GM15510 (cell line): ENCODE measurements around the gene TNIP2.

ENCODE experiments used
- POLR2A ChIP-seq: IDR thresholded peaks from 3 replicates; pipeline ENCODE4 v1.6.1; 2011; ENCODE audit warnings: borderline replicate concordance; ENCODE audit not compliant: insufficient read length; ENCODE audit errors: extremely low read depth

TNIP2 gene

GRCh38 chr4:2797545-2798305 lies 41.6 kb upstream of the TNIP2 start:
- TF ChIP-seq POLR2A = no peak

GRCh38 chr4:2796849-2797544 lies 40.9 kb upstream of the TNIP2 start:
- no peak for TF ChIP-seq POLR2A

GRCh38 chr4:2795893-2796848 lies 40.0 kb upstream of the TNIP2 start:
- TF ChIP-seq POLR2A = no peak

DNA sequence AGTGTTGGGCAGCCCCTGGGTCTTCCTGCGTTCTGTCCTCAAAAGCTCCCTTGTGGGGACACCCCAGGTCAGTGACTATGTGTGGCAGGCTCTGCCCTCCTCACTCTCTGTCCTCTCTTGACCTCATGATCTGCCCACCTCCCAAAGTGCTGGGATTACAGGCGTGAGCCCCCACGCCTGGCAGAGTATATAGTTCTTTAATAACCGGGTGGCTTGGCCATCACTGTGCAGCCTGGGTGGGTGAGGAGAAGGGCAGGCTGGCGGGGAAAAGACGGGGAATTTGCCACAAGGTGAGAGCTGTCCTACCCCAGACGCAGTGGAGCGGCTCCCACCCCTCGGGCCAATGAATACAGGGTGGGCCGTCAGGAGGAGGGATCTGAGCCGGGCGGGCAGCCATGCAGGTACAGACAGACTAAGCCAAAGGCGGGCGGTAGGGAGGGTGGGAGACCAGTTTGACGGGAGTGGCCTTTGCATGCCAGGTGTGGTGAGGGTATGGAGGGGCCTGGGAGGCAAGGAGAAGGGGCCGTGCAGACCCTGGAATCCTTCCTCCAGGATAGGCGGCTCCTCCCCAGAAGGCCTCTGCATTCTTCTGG lies 39.3 kb upstream of the TNIP2 start:
- TF ChIP-seq POLR2A = no peak

DNA sequence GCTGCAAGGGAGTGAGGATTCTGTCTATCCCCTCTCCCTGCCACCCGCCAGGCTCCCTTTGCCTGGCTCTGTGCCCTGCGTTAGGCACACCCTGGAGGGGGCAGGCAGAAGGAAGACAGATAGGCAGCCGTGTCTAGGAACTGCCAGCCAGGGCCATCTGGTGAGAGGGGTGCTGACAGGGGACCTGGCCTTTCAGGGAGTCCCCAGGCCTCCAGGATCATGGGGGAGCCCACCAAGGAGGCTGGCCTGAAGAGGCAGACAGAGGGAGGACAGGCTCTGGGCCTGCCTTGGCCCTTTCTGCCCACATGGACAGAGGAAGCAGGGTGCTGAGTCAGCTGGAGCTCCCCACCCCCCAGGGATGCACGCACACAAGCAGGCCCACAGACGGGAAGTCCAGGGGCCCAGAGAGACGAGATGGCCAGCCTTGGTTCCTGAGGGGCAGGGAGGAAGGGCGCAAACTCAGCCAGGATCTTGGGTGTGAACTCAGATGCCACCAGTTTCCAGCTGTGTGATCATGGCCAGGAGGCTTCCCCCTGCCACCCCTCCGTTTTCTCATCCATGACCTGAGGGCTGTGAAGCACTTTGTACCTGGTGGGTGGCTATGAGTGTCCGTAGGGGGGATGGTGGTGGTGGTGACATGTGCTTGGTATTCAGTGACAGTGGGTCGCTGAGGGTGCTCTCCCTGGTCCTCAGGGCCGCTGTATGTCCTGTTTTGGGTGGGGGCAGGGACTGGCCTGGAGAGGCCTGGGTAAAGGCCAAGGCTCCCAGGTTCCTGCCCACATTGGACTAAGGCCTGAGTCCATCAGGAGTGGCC lies 38.6 kb upstream of the TNIP2 start:
- TF ChIP-seq POLR2A = no peak

DNA sequence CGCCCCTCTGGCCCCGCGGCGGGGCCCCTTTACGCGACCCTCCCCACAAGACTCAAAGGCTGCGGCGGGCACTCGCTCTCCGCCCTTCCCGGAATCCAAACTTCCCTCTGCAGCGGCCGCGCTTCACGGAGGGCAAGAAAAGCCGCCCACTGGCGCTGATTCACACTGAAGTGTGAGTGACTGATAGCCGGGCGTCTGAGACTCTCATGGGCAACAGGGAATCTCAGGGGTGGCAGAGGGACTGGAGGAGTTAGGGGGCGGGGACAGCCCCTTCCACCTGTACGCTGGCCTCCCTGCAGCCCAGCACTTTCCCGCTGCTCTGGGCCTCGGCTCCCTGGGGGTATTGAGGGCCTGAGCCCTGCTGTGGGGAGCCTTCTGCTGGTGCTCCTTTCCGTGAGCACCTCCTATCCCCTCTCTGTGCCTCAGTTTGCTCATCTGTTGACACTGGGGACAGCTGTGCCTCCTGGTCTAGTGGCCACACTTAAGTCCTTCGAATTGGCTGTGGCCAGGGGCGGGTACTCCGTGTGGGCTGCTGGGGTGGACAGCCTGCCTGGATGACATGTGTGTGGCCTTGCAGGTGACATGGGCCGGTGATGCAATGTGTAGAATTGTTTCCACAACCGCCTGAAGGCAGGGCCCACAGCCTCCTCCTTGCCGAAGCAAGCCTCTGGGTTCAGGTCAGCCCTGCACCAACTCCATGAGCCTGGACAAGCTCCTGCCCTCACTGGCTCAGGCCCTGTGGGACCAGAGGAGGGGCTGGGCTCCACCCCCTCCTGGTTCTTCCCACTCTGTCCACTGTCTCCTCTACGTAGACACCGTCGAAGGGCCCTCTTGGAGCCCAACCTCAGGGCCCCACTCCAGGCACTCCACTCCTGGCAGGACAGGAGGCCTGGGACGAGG lies 37.7 kb upstream of the TNIP2 start:
- no peak for TF ChIP-seq POLR2A

DNA sequence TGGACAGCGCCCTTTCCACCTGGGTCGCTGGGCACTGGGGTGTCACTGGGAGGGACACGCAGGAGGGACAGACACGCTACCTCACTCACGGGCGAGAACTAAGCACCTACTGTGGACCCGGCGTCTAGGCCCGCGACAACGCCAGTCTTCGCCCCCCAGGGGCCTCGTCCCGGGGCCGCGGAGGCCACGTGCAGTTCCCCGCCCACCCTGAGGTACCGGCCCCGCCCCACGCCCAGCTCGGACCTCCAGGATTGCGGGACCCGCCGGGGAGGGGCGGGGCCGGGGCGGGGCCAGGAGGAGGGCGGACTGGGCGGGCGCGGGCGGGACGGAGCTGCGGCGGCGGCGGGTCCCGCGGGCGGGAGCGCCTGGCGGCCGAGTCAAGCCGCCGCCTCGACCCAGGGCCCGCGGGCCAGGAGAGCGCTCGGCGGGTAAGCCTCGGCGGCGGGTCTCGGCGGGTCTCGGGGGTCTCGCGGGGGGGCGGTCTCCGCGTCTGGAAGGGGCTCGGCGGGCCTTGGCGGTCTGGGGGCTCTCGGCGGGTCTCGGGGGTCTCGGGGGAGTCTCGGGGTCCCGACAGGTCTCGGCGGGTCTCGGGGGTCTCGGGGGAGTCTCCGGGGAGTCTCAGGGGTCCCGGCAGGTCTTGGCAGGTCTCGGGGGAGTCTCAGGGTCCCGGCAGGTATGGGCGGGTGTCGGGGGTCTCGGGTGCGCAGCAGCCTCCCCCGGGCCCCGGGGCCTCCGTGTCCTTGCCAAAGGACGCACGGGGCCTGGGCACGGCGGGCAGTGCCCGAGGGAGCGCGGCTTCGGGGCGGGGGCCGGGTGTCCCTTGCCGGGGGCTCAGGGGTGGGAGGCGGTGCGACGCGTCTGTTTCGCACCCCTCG lies 36.8 kb upstream of the TNIP2 start, which contains the start of gene SH3BP2:
Gene SH3BP2 (plus strand): TSS at position 375 of the 875 bp plus-strand sequence. CDS start 27,533 bp downstream, outside the sequence.
- no peak for TF ChIP-seq POLR2A

DNA sequence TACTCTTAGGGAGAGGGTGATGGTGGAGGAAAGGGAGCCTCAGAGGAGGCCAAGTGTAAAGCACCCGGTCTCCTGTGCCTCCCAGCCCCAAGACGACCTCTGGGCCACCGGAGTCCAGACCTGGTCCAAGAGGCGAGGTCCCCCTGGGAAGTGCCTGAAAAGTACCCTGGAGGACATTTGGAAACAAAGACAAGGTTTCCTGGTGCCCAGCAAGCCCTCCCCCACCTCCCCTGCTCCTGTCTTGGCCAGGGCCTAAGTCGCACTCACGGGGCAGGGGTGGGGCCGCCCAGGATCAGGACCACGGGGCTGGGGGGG lies 36.2 kb upstream of the TNIP2 start:
- no peak for TF ChIP-seq POLR2A

GRCh38 chr4:2791518-2792395 lies 35.6 kb upstream of the TNIP2 start:
- no peak for TF ChIP-seq POLR2A

- TF ChIP-seq POLR2A = no peak
These were observed 34.7 kb upstream of the TNIP2 start for GRCh38 chr4:2790583-2791517.
